Measurements from ENCODE around the gene SFTPA2. TPM values are rescaled to one million over a fixed set of nuclear protein-coding genes. Genes with fewer than 3 reads are reported as not detected.
"Not testable (repeated sequence)": the region's sequence is repeated elsewhere in the genome, so short reads cannot be mapped to it uniquely, and the experiment has no call there.

Gene SFTPA2
- total RNA-seq, 2 donors from 2014 or later: 5.3 to 38.5 TPM

GRCh38 chr10:79601939-79602338 is 41.7 kb upstream of the SFTPA2 start:
- intact Hi-C loops (cut with DNase I): no loop called here
- Histone ChIP-seq H3K4me1 (replicated peaks) (no peaks in the 10 kb centered on the region), H3K27ac (no peak overlapping the region), H3K4me3 (no peak overlapping the region), H3K36me3 (no peaks in the 10 kb centered on the region), H3K9me3 (no peaks in the 10 kb centered on the region), H3K27me3 (replicated peaks; ENCODE audit: insufficient read depth) (no peaks in the 10 kb centered on the region)
- TF ChIP-seq POLR2AphosphoS5 (IDR thresholded peaks at IDR 0.05): no peak
- no peak for TF ChIP-seq POLR2A (IDR thresholded peaks at IDR 0.05)
- TF ChIP-seq, protein P1, sequence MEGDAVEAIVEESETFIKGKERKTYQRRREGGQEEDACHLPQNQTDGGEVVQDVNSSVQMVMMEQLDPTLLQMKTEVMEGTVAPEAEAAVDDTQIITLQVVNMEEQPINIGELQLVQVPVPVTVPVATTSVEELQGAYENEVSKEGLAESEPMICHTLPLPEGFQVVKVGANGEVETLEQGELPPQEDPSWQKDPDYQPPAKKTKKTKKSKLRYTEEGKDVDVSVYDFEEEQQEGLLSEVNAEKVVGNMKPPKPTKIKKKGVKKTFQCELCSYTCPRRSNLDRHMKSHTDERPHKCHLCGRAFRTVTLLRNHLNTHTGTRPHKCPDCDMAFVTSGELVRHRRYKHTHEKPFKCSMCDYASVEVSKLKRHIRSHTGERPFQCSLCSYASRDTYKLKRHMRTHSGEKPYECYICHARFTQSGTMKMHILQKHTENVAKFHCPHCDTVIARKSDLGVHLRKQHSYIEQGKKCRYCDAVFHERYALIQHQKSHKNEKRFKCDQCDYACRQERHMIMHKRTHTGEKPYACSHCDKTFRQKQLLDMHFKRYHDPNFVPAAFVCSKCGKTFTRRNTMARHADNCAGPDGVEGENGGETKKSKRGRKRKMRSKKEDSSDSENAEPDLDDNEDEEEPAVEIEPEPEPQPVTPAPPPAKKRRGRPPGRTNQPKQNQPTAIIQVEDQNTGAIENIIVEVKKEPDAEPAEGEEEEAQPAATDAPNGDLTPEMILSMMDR (IDR thresholded peaks at IDR 0.05): no peak
- no peak for DNase-seq (ENCODE audit: low spot score)
- WGBS: 0% methylated on average over 1 of the region's 1 CpG

DNA sequence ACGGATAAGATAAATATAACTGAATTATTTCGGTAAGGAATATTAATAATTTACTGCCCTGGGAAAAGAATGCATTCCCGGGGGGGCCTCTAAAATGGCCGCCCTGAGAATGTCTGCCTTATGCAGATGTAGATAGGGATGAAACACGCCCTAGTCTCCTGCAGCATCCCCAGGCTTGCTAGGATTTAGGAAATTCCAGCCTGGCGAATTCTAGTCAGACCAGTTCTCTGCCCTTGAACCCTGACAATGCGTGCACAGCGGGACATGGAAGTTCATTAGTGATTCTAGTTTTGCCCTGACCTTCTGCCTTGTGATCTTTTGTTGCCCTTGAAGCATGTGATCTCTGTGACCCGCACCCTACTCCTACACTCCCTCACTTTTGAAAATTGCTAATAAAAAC is 39.4 kb upstream of the SFTPA2 start:
- intact Hi-C loops (cut with DNase I); H3K36me3 ChIP-seq; H3K27ac ChIP-seq; H3K27me3 ChIP-seq (replicated peaks; ENCODE audit: insufficient read depth); DNase-seq (ENCODE audit: low spot score); H3K4me1 ChIP-seq (replicated peaks); H3K9me3 ChIP-seq; H3K4me3 ChIP-seq: not testable (repeated sequence)
- 74% methylated on average over 9 of the region's 9 CpGs for WGBS

- no peak overlapping the region for H3K4me3 ChIP-seq
- TF ChIP-seq, protein P1 (IDR thresholded peaks at IDR 0.05): no peak
- TF ChIP-seq POLR2A (IDR thresholded peaks at IDR 0.05) (no peak), POLR2AphosphoS5 (IDR thresholded peaks at IDR 0.05) (no peak)
- DNase-seq (ENCODE audit: low spot score): no peak
- no peaks in the 10 kb centered on the region for H3K9me3 ChIP-seq
- 49% methylated on average over 3 of the region's 3 CpGs for WGBS
- no peaks in the 10 kb centered on the region for H3K4me1 ChIP-seq (replicated peaks)
- no peaks in the 10 kb centered on the region for H3K36me3 ChIP-seq
- H3K27ac ChIP-seq: no peak overlapping the region
- intact Hi-C loops (cut with DNase I): no loop called here
- H3K27me3 ChIP-seq (replicated peaks; ENCODE audit: insufficient read depth): no peaks in the 10 kb centered on the region
Measured at GRCh38 chr10:79595510-79595909, 35.3 kb upstream of the SFTPA2 start.

DNA sequence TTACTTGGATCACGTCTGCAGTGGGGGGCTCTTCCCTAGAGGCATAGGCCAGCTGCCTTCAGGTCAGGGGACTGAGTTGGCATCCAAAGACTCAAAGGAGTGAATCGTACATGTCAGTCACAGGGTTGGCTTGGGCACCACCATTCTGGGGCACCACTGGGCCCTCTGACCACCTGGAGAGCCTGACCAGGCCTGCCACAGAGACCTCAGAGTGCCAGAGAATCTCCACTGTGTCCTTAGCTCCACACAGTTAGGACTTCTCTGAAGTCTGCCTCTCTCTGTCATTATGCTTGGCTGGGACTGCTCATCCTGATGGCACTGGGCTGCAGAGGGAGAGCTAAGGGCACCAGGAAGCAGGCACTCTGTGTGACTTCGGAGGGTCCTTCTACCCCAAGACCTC is 34.4 kb upstream of the SFTPA2 start:
- 75% methylated on average over 3 of the region's 3 CpGs for WGBS
- H3K27ac ChIP-seq; DNase-seq (ENCODE audit: low spot score); H3K36me3 ChIP-seq; H3K4me1 ChIP-seq (replicated peaks); H3K9me3 ChIP-seq; H3K27me3 ChIP-seq (replicated peaks; ENCODE audit: insufficient read depth); intact Hi-C loops (cut with DNase I); H3K4me3 ChIP-seq: not testable (repeated sequence)

GRCh38 chr10:79593377-79593776 is 33.2 kb upstream of the SFTPA2 start:
- intact Hi-C loops (cut with DNase I): no loop called here
- Histone ChIP-seq H3K4me1 (replicated peaks) (no peaks in the 10 kb centered on the region), H3K9me3 (no peaks in the 10 kb centered on the region), H3K36me3 (no peaks in the 10 kb centered on the region), H3K4me3 (no peak overlapping the region), H3K27ac (no peak overlapping the region), H3K27me3 (replicated peaks; ENCODE audit: insufficient read depth) (no peaks in the 10 kb centered on the region)
- WGBS: 82% methylated on average over 1 of the region's 1 CpG
- TF ChIP-seq POLR2A (IDR thresholded peaks at IDR 0.05) (no peak), POLR2AphosphoS5 (IDR thresholded peaks at IDR 0.05) (no peak)
- TF ChIP-seq, protein P1 (IDR thresholded peaks at IDR 0.05): no peak
- DNase-seq (ENCODE audit: low spot score): no peak

DNA sequence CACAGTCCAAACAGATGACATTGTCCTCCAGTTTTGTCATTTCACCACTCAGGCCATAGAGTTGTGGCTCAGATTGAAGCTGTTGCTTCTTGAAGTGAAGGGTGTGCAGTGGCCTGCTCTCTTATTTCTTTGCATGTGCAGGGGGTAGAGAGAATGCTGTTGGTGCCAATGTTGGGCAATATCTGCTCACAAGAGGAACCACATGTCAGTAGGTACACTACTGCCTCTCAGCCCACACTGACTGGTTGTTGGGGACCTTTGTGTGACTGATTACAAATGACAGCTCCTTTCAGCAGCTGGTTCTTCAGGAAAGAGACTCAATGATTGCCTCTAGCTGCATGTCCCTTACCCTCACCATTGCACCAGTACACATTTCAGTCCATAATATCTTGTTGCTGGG is 28.6 kb upstream of the SFTPA2 start:
- Histone ChIP-seq H3K27ac (no peak overlapping the region), H3K27me3 (replicated peaks; ENCODE audit: insufficient read depth) (no peaks in the 10 kb centered on the region), H3K4me1 (replicated peaks) (no peaks in the 10 kb centered on the region), H3K4me3 (no peak overlapping the region), H3K36me3 (no peaks in the 10 kb centered on the region), H3K9me3 (no peaks in the 10 kb centered on the region)
- intact Hi-C loops (cut with DNase I): no loop called here
- DNase-seq (ENCODE audit: low spot score): no peak
- no peak for TF ChIP-seq POLR2A (IDR thresholded peaks at IDR 0.05)
- TF ChIP-seq, protein P1 (IDR thresholded peaks at IDR 0.05): no peak
- no peak for TF ChIP-seq POLR2AphosphoS5 (IDR thresholded peaks at IDR 0.05)

All from prostate gland (tissue), 2 donors.